ENCODE data around the gene ZNF653.
A peak's percentile ranks its signal among the peaks of the same experiment; 100 is the strongest.

The ZNF653 gene

GRCh38 chr19:11513946-11514345 lies 8.3 kb upstream of the ZNF653 start:
- in situ Hi-C loops (cut with MboI; ENCODE audit: low pct_unique_long_range_greater_than_20kb, low sequenced_read_pairs, unreplicated experiment) = no loop called here
- TF ChIP-seq, protein P1, sequence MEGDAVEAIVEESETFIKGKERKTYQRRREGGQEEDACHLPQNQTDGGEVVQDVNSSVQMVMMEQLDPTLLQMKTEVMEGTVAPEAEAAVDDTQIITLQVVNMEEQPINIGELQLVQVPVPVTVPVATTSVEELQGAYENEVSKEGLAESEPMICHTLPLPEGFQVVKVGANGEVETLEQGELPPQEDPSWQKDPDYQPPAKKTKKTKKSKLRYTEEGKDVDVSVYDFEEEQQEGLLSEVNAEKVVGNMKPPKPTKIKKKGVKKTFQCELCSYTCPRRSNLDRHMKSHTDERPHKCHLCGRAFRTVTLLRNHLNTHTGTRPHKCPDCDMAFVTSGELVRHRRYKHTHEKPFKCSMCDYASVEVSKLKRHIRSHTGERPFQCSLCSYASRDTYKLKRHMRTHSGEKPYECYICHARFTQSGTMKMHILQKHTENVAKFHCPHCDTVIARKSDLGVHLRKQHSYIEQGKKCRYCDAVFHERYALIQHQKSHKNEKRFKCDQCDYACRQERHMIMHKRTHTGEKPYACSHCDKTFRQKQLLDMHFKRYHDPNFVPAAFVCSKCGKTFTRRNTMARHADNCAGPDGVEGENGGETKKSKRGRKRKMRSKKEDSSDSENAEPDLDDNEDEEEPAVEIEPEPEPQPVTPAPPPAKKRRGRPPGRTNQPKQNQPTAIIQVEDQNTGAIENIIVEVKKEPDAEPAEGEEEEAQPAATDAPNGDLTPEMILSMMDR (IDR thresholded peaks at IDR 0.05; ENCODE audit: extremely low read depth, insufficient read depth, missing control alignments) = no peak
- no peak for DNase-seq (ENCODE audit: low spot score)

GRCh38 chr19:11510444-11510843 lies 4.8 kb upstream of the ZNF653 start:
- DNase-seq (ENCODE audit: low spot score) = no peak
- in situ Hi-C loops (cut with MboI; ENCODE audit: low pct_unique_long_range_greater_than_20kb, low sequenced_read_pairs, unreplicated experiment) = no loop called here
- TF ChIP-seq, protein P1 (IDR thresholded peaks at IDR 0.05; ENCODE audit: extremely low read depth, insufficient read depth, missing control alignments) = no peak

DNA sequence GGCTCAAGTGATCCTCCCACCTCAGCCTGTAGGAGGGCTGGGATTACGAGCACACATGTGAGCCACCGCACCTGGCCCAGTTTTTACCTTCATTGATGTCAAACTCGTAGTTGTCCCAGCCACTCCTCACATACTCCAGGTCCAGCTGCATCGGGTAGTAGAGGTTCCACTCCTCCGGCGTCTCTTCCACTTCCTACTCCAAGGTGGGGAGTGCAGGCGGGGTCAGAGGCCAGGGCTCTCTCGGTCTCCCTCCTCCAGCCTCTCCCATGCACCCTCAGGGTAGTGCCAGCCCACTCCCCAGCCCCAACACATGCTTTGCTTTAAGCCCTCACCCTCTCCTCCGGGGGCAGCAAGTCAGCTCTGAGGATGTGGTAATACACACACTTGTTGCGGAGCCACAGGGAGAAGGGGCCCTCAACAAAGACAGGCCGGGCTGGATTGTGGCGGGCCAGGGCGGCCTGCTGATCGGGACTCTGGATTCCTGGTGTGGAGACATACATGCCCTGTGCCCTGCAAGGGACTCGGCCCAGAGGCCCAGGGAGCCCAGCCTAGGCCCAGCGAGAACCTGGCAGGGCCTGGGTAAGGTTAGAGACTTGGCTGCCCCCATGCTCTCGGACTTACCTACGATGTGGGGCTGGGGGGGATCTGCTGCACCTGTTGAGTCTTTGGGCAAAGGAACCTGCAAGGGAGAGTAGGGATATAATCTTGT lies 1.9 kb upstream of the ZNF653 start:
- in situ Hi-C loops (cut with MboI; ENCODE audit: low pct_unique_long_range_greater_than_20kb, low sequenced_read_pairs, unreplicated experiment) = no loop called here
- TF ChIP-seq, protein P1 (IDR thresholded peaks at IDR 0.05; ENCODE audit: extremely low read depth, insufficient read depth, missing control alignments) = no peak
- no peak for DNase-seq (ENCODE audit: low spot score)

- no peak for DNase-seq (ENCODE audit: low spot score)
- in situ Hi-C loops (cut with MboI; ENCODE audit: low pct_unique_long_range_greater_than_20kb, low sequenced_read_pairs, unreplicated experiment) = no loop called here
- TF ChIP-seq, protein P1 (IDR thresholded peaks at IDR 0.05; ENCODE audit: extremely low read depth, insufficient read depth, missing control alignments) = no peak
Measured at GRCh38 chr19:11506967-11507366, 1.3 kb upstream of the ZNF653 start.

GRCh38 chr19:11506101-11506555 lies 489 bp upstream of the ZNF653 start:
- DNase-seq (ENCODE audit: low spot score) = no peak
- TF ChIP-seq, protein P1 (IDR thresholded peaks at IDR 0.05; ENCODE audit: extremely low read depth, insufficient read depth, missing control alignments) = no peak
- in situ Hi-C loops (cut with MboI; ENCODE audit: low pct_unique_long_range_greater_than_20kb, low sequenced_read_pairs, unreplicated experiment) = no loop called here

DNA sequence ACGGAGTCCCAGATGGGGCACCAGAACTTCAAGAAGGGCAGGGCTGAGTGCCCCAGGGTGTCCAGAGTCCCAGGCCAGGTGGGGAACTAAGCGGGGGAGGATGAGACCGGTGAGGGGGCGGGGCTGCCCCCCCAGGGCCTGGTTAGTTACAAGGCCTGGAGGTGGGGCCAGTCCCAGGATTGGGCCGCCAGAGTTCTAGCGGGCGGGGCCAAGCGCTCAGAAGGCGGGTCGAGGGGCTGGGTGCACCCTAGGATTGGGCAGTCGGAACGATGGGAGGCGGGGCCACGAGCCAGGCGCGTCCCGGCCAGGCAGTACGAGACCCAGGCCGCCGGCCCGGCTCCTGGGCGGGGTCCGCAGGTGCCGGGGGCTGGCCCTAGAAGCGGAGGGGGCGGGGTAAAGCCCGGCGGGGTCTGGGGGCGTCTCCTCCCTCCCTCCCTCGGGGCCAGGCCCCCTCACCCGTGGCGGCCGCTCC lies 571 bp downstream of the ZNF653 start:
- in situ Hi-C loops (cut with MboI; ENCODE audit: low pct_unique_long_range_greater_than_20kb, low sequenced_read_pairs, unreplicated experiment) = no loop called here
- DNase-seq (ENCODE audit: low spot score) = peak; percentile 99
- TF ChIP-seq, protein P1 (IDR thresholded peaks at IDR 0.05; ENCODE audit: extremely low read depth, insufficient read depth, missing control alignments) = no peak

All from GM13977 (cell line).